Measurements from ENCODE around the gene TTLL4.
A peak's percentile ranks its signal among the peaks of the same experiment; 100 is the strongest.

The TTLL4 gene

DNA sequence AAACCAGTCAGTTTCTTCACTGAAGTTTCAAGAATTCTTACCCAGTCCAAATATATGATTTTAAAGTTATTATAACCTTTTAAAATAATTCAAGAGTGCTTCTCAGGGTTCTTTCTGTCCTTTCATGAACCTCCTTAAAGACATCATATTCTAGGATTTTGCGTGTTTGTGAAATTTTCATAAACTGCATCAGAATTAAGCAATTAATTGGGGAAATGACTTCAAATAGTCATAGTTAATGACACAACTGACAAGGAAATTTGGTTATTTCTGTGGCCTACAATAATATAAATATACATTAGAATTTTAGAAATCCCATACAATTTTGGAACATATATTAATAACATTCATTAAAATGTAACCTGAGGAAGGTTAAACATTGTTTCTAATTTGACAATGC is 81.8 kb downstream of the TTLL4 start:
- no peak for DNase-seq

DNA sequence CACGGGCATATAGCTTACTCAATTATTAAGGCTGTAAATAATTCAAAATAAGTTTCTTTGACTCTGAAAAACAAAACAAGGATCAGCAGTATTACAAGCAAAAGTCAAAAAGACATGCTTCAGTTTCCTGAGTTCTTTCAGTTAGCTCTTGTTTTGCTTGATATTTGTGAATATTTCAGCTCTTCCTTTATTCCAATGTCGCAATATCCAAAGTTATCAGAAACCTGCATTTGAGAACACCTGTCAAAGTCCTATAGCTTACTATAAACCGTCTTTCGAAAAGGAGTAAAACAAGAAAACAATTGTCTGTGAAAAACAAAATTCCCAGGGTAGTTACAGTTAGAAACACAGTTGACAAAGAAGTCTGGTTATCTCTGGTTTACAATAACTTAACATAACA is 86.1 kb downstream of the TTLL4 start:
- DNase-seq = no peak

DNA sequence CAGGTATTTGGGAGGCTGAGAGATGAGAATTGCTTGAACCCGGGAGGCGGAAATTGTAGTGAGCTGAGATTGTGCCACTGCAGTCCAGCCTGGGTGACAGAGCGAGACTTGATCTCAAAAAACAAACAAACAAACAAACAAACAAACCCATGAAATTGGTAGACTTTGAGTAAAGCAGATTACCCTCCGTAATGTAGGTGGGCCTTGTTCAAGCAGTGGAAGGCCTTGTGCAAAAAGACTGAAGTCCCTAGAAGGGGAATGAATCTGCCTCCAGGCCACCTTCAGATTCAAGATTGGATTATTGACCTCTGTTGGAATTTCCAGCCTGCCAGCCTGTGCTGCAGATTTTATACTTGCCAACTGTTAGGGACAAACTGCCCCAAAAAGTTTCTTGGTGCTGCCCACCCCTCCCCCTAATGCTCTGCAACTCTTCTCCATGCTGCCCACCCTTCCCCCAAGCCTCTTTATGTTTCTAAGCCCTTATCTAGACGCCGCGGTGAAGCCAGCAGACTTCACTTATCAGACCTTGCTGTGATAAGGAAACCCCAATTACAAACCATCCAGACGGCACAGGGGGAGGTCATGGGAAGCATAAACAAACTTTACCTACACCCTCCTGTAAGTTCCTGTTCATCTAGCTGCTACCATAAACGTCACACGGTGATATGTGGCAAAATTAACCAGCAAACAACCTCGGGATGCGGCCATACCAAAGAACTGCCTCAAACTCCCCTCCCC is 88.3 kb downstream of the TTLL4 start:
- peak; percentile 69 for DNase-seq

GRCh38 chr2:218799990-218800389 is 89.4 kb downstream of the TTLL4 start:
- DNase-seq = no peak

GRCh38 chr2:218802386-218802994 is 91.9 kb downstream of the TTLL4 start:
- peak; percentile 31 for DNase-seq

DNA sequence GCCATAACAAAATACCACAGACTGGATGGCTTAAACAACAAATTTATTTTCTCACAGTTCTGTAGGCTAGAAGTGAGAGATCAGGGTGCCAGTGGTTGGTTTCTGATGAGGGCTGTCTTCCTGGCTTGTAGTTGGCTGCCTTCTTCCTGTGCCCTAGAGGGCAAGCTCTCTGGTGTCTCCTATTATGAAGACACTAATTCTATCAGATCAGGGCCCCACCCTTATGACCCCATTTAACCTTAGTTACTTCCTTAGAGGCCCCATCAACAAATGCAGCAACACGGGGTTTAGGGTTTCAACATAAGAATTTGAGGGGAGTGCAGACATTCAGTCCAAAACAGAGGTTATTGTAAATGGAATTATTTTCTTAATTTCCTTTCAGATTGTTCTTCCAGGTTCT is 94.2 kb downstream of the TTLL4 start:
- no peak for DNase-seq

Measured in hematopoietic multipotent progenitor cell treated with erythropoietin and hydrocortisone succinate and interleukin-3 and kit ligand, for 4 days (in vitro differentiated cells).